HG03139 (cell line): ENCODE results near the gene ZNF341.

ENCODE experiments used
- ATAC-seq: cut with Tn5 transposase; IDR thresholded peaks from one replicate; pipeline ENCODE4 v1.9.1; 2021; ENCODE audit not compliant: unreplicated experiment

The ZNF341 gene

GRCh38 chr20:33766686-33767085 is 34.9 kb downstream of the ZNF341 start:
- no peak for ATAC-seq

GRCh38 chr20:33767777-33768138 is 36.0 kb downstream of the ZNF341 start:
- no peak for ATAC-seq

GRCh38 chr20:33769043-33769442 is 37.2 kb downstream of the ZNF341 start:
- no peak for ATAC-seq

- ATAC-seq: no peak
Measured at GRCh38 chr20:33770005-33770404, 38.2 kb downstream of the ZNF341 start.

- ATAC-seq: no peak
Measured at GRCh38 chr20:33771938-33772337, 40.1 kb downstream of the ZNF341 start.

- no peak for ATAC-seq
Measured at GRCh38 chr20:33772439-33772838, 40.6 kb downstream of the ZNF341 start.

GRCh38 chr20:33773412-33774089 is 41.8 kb downstream of the ZNF341 start:
- no peak for ATAC-seq

- ATAC-seq: no peak
Measured at GRCh38 chr20:33777816-33778215, 46.0 kb downstream of the ZNF341 start.

- ATAC-seq: no peak
Measured at GRCh38 chr20:33781133-33781532, 49.3 kb downstream of the ZNF341 start.

GRCh38 chr20:33781945-33782344 is 50.1 kb downstream of the ZNF341 start:
- ATAC-seq: no peak

GRCh38 chr20:33783256-33783655 is 51.5 kb downstream of the ZNF341 start:
- ATAC-seq: no peak

GRCh38 chr20:33783818-33784217 is 52.0 kb downstream of the ZNF341 start:
- ATAC-seq: no peak

- no peak for ATAC-seq
Measured at GRCh38 chr20:33784225-33784624, 52.4 kb downstream of the ZNF341 start.

- no peak for ATAC-seq
Measured at GRCh38 chr20:33785503-33785902, 53.7 kb downstream of the ZNF341 start.

- no peak for ATAC-seq
Measured at GRCh38 chr20:33787253-33787891, 55.6 kb downstream of the ZNF341 start.

- ATAC-seq: no peak
Measured at GRCh38 chr20:33788351-33789049, 56.7 kb downstream of the ZNF341 start.

GRCh38 chr20:33789109-33789857 is 57.5 kb downstream of the ZNF341 start:
- no peak for ATAC-seq

GRCh38 chr20:33789858-33790182 is 58.0 kb downstream of the ZNF341 start:
- no peak for ATAC-seq

GRCh38 chr20:33790566-33790965 is 58.8 kb downstream of the ZNF341 start:
- no peak for ATAC-seq

- ATAC-seq: no peak
Measured at GRCh38 chr20:33791021-33791420, 59.2 kb downstream of the ZNF341 start.

- ATAC-seq: no peak
Measured at GRCh38 chr20:33791540-33791939, 59.7 kb downstream of the ZNF341 start.
